ENCODE results near the gene GAS6.

The GAS6 gene

DNA sequence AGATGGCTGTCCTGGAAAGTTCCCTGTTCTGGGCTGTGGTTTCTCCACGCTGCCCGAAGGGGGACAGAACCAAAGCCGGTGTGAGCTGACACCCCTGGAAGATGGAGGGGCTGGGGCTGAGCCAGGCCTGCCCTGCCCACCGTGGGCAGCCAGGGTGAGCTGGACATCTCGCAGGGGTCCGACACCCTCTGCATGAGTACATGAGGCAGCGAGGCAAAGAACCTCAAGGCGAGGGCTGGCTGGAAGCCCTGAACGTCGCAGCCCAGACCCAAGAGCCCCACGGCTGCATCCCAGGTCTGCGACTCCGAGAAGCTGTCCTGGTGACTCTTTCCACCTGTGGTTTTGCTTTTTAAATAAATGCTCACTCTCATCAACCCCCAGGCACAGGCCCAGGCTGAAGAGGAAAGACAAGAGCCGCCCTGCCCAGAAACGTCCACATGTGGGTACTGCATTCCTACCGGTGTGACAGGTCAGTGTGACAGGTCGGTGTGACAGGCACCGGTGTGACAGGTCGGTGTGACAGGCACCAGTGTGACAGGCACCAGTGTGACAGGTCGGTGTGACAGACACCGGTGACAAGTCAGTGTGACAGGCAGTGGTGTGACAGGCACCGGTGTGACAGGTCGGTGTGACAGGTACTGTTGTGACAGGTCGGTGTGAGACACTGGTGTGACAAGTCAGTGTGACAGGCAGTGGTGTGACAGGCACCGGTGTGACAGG lies 30.6 kb downstream of the GAS6 start:
- Histone ChIP-seq H3K9ac (ENCODE audit: low read depth, low read length) (no peak overlapping the region), H3K4me1 (ENCODE audit: insufficient read depth, low read length) (no peaks in the 10 kb centered on the region), H3K79me2 (ENCODE audit: insufficient read depth, low read length) (no peaks in the 10 kb centered on the region), H2AFZ (ENCODE audit: low read depth, low read length) (no peak overlapping the region), H3K4me2 (ENCODE audit: insufficient read depth, low read length) (no peak overlapping the region), H3K9me3 (ENCODE audit: insufficient read depth, low read length, severe bottlenecking) (no peaks in the 10 kb centered on the region), H3K4me3 (ENCODE audit: low read depth in 1 of 2, low read length in 2 of 2) (no peak overlapping the region), H3K36me3 (ENCODE audit: insufficient read depth, low read length) (no peaks in the 10 kb centered on the region), H3K27me3 (ENCODE audit: insufficient read depth, low read length, poor library complexity) (no peaks in the 10 kb centered on the region), H4K20me1 (ENCODE audit: insufficient read depth, low read length) (0 out of 2 replicates have a peak, but pooled peaks cover 3% of the 10 kb centered on the region), H3K27ac (ENCODE audit: low read length) (no peak overlapping the region)
- no peak for ATAC-seq (ENCODE audit: insufficient read depth, low read depth)
- no peak for DNase-seq
- TF ChIP-seq, protein P1, sequence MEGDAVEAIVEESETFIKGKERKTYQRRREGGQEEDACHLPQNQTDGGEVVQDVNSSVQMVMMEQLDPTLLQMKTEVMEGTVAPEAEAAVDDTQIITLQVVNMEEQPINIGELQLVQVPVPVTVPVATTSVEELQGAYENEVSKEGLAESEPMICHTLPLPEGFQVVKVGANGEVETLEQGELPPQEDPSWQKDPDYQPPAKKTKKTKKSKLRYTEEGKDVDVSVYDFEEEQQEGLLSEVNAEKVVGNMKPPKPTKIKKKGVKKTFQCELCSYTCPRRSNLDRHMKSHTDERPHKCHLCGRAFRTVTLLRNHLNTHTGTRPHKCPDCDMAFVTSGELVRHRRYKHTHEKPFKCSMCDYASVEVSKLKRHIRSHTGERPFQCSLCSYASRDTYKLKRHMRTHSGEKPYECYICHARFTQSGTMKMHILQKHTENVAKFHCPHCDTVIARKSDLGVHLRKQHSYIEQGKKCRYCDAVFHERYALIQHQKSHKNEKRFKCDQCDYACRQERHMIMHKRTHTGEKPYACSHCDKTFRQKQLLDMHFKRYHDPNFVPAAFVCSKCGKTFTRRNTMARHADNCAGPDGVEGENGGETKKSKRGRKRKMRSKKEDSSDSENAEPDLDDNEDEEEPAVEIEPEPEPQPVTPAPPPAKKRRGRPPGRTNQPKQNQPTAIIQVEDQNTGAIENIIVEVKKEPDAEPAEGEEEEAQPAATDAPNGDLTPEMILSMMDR (IDR thresholded peaks at IDR 0.05; ENCODE audit: borderline replicate concordance, extremely low read depth, low read length, poor library complexity, severe bottlenecking): no peak
- no peak for TF ChIP-seq EZH2 (IDR thresholded peaks at IDR 0.05; ENCODE audit: borderline replicate concordance, low read depth, low read length, severe bottlenecking)

DNA sequence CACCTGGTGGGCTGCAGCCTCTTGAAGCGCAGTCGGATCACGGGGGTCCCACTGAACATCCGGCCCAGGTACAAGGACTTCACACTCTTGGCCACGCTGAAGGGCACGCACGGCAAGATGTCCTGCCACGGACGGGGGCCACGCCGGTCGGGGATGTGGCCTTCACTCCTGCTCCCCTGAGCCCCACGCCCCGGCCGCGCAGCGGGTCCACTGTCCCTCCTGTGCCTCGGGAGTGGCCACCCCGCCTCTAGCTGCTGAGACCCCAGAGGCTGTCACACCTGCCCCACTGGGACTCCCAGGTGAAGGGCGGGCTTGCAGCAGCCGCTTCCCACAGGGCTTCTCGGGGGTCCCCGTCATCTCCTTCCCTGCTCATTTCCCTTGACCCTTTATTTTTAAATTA lies 31.2 kb downstream of the GAS6 start:
- no peak for ATAC-seq (ENCODE audit: insufficient read depth, low read depth)
- H4K20me1 ChIP-seq (ENCODE audit: insufficient read depth, low read length): no peaks in the 10 kb centered on the region

DNA sequence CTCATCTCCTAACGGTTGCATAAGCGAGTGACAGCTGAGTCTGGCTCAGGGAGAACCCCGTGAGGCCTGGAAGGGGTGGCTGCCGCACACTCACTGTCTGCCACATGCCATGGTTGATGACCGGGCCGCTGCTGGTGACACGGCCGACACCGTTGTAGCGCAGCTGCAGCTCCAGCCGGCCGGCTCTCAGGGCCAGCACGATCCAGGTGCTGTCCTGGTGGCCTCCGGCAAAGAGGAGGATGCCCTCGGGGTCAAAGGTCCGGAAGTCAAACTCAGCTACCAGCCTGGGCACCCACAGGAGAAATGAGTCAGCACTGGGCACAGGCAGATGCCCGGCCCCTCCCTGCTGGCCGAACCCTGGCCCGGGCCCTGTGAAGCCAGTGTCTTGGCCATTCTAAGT lies 31.7 kb downstream of the GAS6 start:
- Histone ChIP-seq H3K4me1 (ENCODE audit: insufficient read depth, low read length) (no peaks in the 10 kb centered on the region), H3K4me2 (ENCODE audit: insufficient read depth, low read length) (no peak overlapping the region), H3K4me3 (ENCODE audit: low read depth in 1 of 2, low read length in 2 of 2) (no peak overlapping the region), H3K79me2 (ENCODE audit: insufficient read depth, low read length) (no peaks in the 10 kb centered on the region), H3K27me3 (ENCODE audit: insufficient read depth, low read length, poor library complexity) (no peaks in the 10 kb centered on the region), H4K20me1 (ENCODE audit: insufficient read depth, low read length) (no peaks in the 10 kb centered on the region), H3K27ac (ENCODE audit: low read length) (no peak overlapping the region), H3K36me3 (ENCODE audit: insufficient read depth, low read length) (no peaks in the 10 kb centered on the region), H3K9me3 (ENCODE audit: insufficient read depth, low read length, severe bottlenecking) (no peaks in the 10 kb centered on the region), H2AFZ (ENCODE audit: low read depth, low read length) (no peak overlapping the region), H3K9ac (ENCODE audit: low read depth, low read length) (no peak overlapping the region)
- ATAC-seq (ENCODE audit: insufficient read depth, low read depth) (no peak), DNase-seq (no peak)
- TF ChIP-seq, protein P1 (IDR thresholded peaks at IDR 0.05; ENCODE audit: borderline replicate concordance, extremely low read depth, low read length, poor library complexity, severe bottlenecking): no peak

More for the DNA sequence above, 31.2 kb downstream of the GAS6 start:
- Histone ChIP-seq H3K27ac (ENCODE audit: low read length) (no peak overlapping the region), H3K4me1 (ENCODE audit: insufficient read depth, low read length) (no peaks in the 10 kb centered on the region), H3K9me3 (ENCODE audit: insufficient read depth, low read length, severe bottlenecking) (no peaks in the 10 kb centered on the region), H3K9ac (ENCODE audit: low read depth, low read length) (no peak overlapping the region), H3K79me2 (ENCODE audit: insufficient read depth, low read length) (no peaks in the 10 kb centered on the region), H3K4me3 (ENCODE audit: low read depth in 1 of 2, low read length in 2 of 2) (no peak overlapping the region), H2AFZ (ENCODE audit: low read depth, low read length) (no peak overlapping the region), H3K4me2 (ENCODE audit: insufficient read depth, low read length) (no peak overlapping the region), H3K27me3 (ENCODE audit: insufficient read depth, low read length, poor library complexity) (no peaks in the 10 kb centered on the region), H3K36me3 (ENCODE audit: insufficient read depth, low read length) (no peaks in the 10 kb centered on the region)
- TF ChIP-seq, protein P1 (IDR thresholded peaks at IDR 0.05; ENCODE audit: borderline replicate concordance, extremely low read depth, low read length, poor library complexity, severe bottlenecking): no peak
- TF ChIP-seq EZH2 (IDR thresholded peaks at IDR 0.05; ENCODE audit: borderline replicate concordance, low read depth, low read length, severe bottlenecking): no peak
- no peak for DNase-seq

Measured in DND-41 (cell line).